ENCODE measurements around the gene ADGRF3. TPM values are rescaled to one million over a fixed set of nuclear protein-coding genes. Genes with fewer than 3 reads are reported as not detected.
A peak's percentile ranks its signal among the peaks of the same experiment; 100 is the strongest.

Gene ADGRF3
- total and polyA plus RNA-seq, 2 of the 8 experiments (the other 6 are each of a cell fraction or from before 2014, with no cell fraction given) = 0.54 to 0.69 TPM

- TF ChIP-seq EZH2 (IDR thresholded peaks at IDR 0.05; ENCODE audit: low read depth, low read length, severe bottlenecking) = no peak
- TF ChIP-seq SIX5 (IDR thresholded peaks at IDR 0.05; ENCODE audit: low read depth, low read length) = no peak
- TF ChIP-seq BRCA1 (IDR thresholded peaks at IDR 0.05; ENCODE audit: low read depth, low read length) = no peak
- no peak for TF ChIP-seq USF2 (IDR thresholded peaks at IDR 0.05; ENCODE audit: low read length)
- peak; percentile 86 for TF ChIP-seq POLR2AphosphoS5 (IDR thresholded peaks at IDR 0.05; ENCODE audit: low read depth, low read length)
- TF ChIP-seq RAD21 (IDR thresholded peaks at IDR 0.05 in 1 of 2, conservative IDR thresholded peaks at IDR 0.05 in 1 of 2; ENCODE audit: low read depth in 2 of 2, low read length in 2 of 2) = no peak
- no peak for TF ChIP-seq CHD7 (IDR thresholded peaks at IDR 0.05; ENCODE audit: insufficient replicate concordance, low read length)
- no peak for TF ChIP-seq SAP30 (IDR thresholded peaks at IDR 0.05; ENCODE audit: insufficient read depth, insufficient replicate concordance, low read length)
These were observed 790 bp downstream of the ADGRF3 start, which contains the start of gene SELENOI (continued) for GRCh38 chr2:26345545-26346453.
